ENCODE results near the gene PRX.

Gene PRX

DNA sequence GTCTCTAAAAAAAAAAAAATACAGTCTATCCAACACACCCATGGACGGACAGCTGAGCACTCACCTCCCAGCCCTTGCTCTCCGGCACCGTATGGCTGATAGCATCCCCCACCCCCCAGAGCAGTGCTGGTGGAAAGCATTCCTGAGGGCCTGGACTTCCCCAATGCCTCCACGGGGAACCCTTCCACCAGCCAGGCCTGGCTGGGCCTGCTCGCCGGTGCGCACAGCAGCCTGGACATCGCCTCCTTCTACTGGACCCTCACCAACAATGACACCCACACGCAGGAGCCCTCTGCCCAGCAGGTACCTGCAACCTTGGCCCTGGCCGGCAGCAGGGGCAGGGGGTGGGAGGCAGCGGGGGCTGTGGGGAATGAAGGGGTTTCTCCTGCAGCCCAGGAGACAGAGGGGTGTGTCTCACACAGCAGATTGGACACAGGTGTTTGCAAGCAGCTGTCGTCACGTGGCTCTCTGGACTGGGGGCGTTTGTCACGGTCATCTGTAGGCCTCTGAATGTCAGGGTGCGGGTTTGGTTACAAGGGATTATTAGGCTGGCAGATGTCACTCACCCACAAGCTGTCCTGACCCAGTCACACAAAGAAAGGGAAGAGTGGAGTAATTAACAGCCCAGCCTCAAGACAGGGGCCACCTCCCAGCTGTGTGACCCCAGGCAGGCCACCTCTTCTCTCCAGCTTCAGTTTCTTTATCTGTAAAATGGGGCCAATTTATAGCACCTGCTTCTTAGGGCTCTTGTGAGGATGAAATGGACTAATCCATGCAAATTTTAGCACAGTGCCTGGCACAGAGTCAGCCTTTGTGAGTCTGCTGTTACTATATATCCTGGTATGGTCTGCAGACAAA is 45.4 kb downstream of the PRX start:
- Histone ChIP-seq H3K27me3 (ENCODE audit: insufficient read depth, low read length) (no peaks in the 10 kb centered on the region), H3K36me3 (ENCODE audit: insufficient read depth, low read length) (no peaks in the 10 kb centered on the region; the same call in 1 of the 2 replicates), H3K4me2 (ENCODE audit: low read length) (no peak overlapping the region), H3K79me2 (ENCODE audit: insufficient read depth, low read length) (no peaks in the 10 kb centered on the region), H3F3A (ENCODE audit: insufficient read depth, low read length) (no peaks in the 10 kb centered on the region), H3K9ac (ENCODE audit: low read length) (no peak overlapping the region), H3K9me3 (ENCODE audit: low read length) (no peaks in the 10 kb centered on the region), H3K4me1 (ENCODE audit: insufficient read depth, low read length, severe bottlenecking) (peaks cover 6% of the 10 kb centered on the region), H2AFZ (ENCODE audit: low read length) (no peak overlapping the region), H3K9me2 (ENCODE audit: low read depth, low read length) (no peaks in the 10 kb centered on the region), H3K4me3 (ENCODE audit: low read depth, low read length, poor library complexity, severe bottlenecking) (no peak overlapping the region), H3K27ac (ENCODE audit: low read depth, low read length, poor library complexity, severe bottlenecking) (no peak overlapping the region), H4K20me1 (ENCODE audit: insufficient read depth, low read length) (no peaks in the 10 kb centered on the region)
- no peak for TF ChIP-seq EZH2 (IDR thresholded peaks at IDR 0.05; ENCODE audit: borderline replicate concordance, low read length)
- TF ChIP-seq, protein P1, sequence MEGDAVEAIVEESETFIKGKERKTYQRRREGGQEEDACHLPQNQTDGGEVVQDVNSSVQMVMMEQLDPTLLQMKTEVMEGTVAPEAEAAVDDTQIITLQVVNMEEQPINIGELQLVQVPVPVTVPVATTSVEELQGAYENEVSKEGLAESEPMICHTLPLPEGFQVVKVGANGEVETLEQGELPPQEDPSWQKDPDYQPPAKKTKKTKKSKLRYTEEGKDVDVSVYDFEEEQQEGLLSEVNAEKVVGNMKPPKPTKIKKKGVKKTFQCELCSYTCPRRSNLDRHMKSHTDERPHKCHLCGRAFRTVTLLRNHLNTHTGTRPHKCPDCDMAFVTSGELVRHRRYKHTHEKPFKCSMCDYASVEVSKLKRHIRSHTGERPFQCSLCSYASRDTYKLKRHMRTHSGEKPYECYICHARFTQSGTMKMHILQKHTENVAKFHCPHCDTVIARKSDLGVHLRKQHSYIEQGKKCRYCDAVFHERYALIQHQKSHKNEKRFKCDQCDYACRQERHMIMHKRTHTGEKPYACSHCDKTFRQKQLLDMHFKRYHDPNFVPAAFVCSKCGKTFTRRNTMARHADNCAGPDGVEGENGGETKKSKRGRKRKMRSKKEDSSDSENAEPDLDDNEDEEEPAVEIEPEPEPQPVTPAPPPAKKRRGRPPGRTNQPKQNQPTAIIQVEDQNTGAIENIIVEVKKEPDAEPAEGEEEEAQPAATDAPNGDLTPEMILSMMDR (IDR thresholded peaks at IDR 0.05; ENCODE audit: low read length): no peak

DNA sequence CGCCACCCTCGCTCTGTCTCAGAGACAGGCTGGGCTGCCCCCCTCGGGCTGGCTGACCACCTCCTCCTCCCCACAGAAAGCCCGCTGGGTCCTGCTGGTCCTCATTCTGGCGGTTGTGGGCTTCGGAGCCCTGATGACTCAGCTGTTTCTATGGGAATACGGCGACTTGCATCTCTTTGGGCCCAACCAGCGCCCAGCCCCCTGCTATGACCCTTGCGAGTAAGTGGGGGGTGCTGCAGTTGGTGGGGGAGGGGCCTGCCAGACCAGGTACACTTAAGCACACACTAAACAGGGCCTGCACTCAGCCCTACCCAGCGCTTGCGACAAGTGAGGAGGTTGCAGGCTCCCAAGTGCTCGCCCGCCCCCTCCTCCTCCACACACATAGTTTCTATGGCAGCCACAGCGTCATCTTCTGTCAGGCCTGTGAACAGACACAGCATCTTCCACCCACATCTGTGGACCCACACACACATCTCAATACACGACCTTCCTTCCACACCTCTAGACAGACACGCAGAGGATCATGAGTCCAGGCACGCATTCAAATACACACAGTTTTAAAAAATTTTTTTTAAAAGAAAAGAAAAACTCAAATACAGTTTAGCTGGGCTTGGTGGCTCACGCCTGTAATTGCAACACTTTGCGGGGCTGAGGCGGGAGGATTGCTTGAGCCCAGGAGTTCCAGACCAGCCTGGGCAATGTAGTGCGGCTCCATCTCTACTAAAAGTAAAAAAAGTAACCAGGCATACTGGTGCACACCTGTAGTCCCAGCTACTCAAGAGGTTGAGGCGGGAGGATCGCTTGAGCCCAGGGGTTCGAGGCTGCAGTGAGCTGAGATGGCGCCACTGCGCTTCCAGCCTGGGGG is 46.2 kb downstream of the PRX start:
- no peak overlapping the region for H3K4me2 ChIP-seq (ENCODE audit: low read length)
- H3F3A ChIP-seq (ENCODE audit: insufficient read depth, low read length): no peaks in the 10 kb centered on the region
- H2AFZ ChIP-seq (ENCODE audit: low read length): no peak overlapping the region
- peaks cover 6% of the 10 kb centered on the region for H3K4me1 ChIP-seq (ENCODE audit: insufficient read depth, low read length, severe bottlenecking)
- no peak overlapping the region for H3K9ac ChIP-seq (ENCODE audit: low read length)
- no peaks in the 10 kb centered on the region; the same call in 1 of the 2 replicates for H3K36me3 ChIP-seq (ENCODE audit: insufficient read depth, low read length)
- no peaks in the 10 kb centered on the region for H3K9me2 ChIP-seq (ENCODE audit: low read depth, low read length)
- H4K20me1 ChIP-seq (ENCODE audit: insufficient read depth, low read length): no peaks in the 10 kb centered on the region
- no peaks in the 10 kb centered on the region for H3K27me3 ChIP-seq (ENCODE audit: insufficient read depth, low read length)
- TF ChIP-seq, protein P1 (IDR thresholded peaks at IDR 0.05; ENCODE audit: low read length): peak; percentile 11; the same call in 1 of the 2 replicates
- no peak for TF ChIP-seq EZH2 (IDR thresholded peaks at IDR 0.05; ENCODE audit: borderline replicate concordance, low read length)
- no peak overlapping the region for H3K4me3 ChIP-seq (ENCODE audit: low read depth, low read length, poor library complexity, severe bottlenecking)
- H3K9me3 ChIP-seq (ENCODE audit: low read length): no peaks in the 10 kb centered on the region
- H3K27ac ChIP-seq (ENCODE audit: low read depth, low read length, poor library complexity, severe bottlenecking): no peak overlapping the region
- H3K79me2 ChIP-seq (ENCODE audit: insufficient read depth, low read length): no peaks in the 10 kb centered on the region

DNA sequence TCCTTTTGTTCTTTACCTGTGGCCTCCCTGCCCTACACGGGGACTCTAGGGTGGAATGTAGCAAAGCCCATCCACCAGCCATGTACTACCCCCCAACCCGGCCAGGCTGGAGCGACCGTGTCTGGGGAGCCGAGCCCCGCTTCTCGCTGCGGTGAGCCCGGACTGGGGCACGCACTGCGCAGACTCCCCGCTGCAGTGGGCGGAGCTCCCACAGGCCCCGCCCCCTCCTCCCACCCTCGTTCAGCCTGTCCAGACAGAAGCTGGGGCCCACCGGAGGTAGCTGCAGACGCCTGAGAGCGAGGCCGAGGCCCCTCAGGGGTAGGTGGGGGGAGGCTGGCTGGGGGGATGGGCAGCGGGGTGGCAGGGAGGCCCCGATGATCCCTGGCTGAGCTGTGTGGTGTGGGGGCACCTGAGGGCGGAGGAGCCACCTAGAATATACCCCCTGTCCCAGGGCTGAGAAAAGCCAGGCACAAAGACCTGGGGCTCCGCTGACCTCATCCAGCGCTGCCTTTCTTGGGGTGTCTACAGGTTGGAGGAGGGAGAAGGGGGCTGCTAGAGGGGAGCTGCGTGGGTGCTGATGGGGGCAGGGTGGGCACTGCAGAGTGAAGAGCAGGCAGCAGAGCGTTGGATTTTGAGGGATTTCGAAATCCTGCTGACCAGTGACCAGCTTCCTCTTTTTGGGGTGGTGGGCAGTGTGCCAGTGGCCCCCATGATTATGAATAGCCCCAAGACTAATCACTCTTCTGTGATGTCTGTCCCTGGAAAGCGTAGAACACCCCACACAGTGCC is 47.4 kb downstream of the PRX start:
- Histone ChIP-seq H3K27me3 (ENCODE audit: insufficient read depth, low read length) (no peaks in the 10 kb centered on the region), H3K4me2 (ENCODE audit: low read length) (peak overlapping the region; percentile 68), H3K36me3 (ENCODE audit: insufficient read depth, low read length) (no peaks in the 10 kb centered on the region; the same call in 1 of the 2 replicates), H4K20me1 (ENCODE audit: insufficient read depth, low read length) (no peaks in the 10 kb centered on the region), H3K79me2 (ENCODE audit: insufficient read depth, low read length) (no peaks in the 10 kb centered on the region), H2AFZ (ENCODE audit: low read length) (no peak overlapping the region), H3F3A (ENCODE audit: insufficient read depth, low read length) (no peaks in the 10 kb centered on the region), H3K9ac (ENCODE audit: low read length) (peak overlapping the region; percentile 43; the same call in 1 of the 2 replicates), H3K4me3 (ENCODE audit: low read depth, low read length, poor library complexity, severe bottlenecking) (peak overlapping the region; percentile 53), H3K4me1 (ENCODE audit: insufficient read depth, low read length, severe bottlenecking) (peaks cover 6% of the 10 kb centered on the region), H3K27ac (ENCODE audit: low read depth, low read length, poor library complexity, severe bottlenecking) (no peak overlapping the region), H3K9me3 (ENCODE audit: low read length) (no peaks in the 10 kb centered on the region), H3K9me2 (ENCODE audit: low read depth, low read length) (no peaks in the 10 kb centered on the region)
- TF ChIP-seq EZH2 (IDR thresholded peaks at IDR 0.05; ENCODE audit: borderline replicate concordance, low read length): no peak
- TF ChIP-seq, protein P1 (IDR thresholded peaks at IDR 0.05; ENCODE audit: low read length): no peak

All from OCI-LY1 (cell line).